ENCODE data around the gene HOXB8. TPM values are rescaled to one million over a fixed set of nuclear protein-coding genes. Genes with fewer than 3 reads are reported as not detected.

Gene HOXB8
- total and polyA plus RNA-seq, 10 donors: 0.07 to 0.14 TPM; not detected in 8

DNA sequence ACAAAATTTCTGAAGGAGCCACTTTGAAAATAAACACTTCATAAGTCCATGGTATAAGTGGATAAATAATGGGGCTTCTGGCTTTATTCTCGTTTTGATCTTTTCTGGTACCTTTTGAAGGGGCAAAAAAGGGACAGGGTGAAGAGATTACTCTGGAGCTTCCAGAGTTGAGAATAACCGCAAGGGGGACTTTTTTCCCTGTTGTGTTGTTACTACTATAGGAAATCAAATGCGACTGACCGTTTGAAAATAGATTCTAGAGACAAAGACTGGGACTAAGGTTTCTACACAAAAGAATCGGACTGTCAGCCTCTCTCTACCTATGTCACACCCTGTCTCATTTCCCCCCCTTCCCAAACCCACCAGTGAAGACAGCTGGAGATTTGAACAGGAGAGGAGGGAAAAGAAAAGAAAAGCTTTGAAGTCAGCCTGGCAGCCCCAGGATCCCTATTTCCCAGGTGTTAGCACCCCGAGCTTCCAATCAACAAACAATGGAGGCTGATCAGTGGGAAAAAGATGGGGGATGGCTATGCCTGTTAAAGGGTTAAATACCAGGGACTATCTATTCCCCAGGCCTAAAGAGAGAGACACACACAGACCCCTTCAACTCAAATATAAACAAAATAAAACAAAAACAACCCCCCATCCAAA, 45.3 kb downstream of the HOXB8 start:
- WGBS, 5 donors: 71 to 83% (median 75%) methylated on average over 6 of the region's 6 CpGs
- Histone ChIP-seq H3K4me3 (peak overlapping the region in 1 of 8 donors; percentile 11), H3K4me1 (peaks cover 0 to 51% (median 10%) of the 10 kb centered on the region in 6 donors), H3K9me3 (no peaks in the 10 kb centered on the region), H3K36me3 (no peaks in the 10 kb centered on the region), H3K27me3 (replicated peaks in 1 of 7) (peaks cover 0 to 63% (median 14%) of the 10 kb centered on the region in 7 donors), H3K27ac (peak overlapping the region in 6 of 8 donors; percentile 62 to 89 (median 81))
- no peak for DNase-seq
- TF ChIP-seq POLR2A (IDR thresholded peaks at IDR 0.05) (no peak), POLR2AphosphoS5 (IDR thresholded peaks at IDR 0.05) (no peak)
- TF ChIP-seq, protein P1, sequence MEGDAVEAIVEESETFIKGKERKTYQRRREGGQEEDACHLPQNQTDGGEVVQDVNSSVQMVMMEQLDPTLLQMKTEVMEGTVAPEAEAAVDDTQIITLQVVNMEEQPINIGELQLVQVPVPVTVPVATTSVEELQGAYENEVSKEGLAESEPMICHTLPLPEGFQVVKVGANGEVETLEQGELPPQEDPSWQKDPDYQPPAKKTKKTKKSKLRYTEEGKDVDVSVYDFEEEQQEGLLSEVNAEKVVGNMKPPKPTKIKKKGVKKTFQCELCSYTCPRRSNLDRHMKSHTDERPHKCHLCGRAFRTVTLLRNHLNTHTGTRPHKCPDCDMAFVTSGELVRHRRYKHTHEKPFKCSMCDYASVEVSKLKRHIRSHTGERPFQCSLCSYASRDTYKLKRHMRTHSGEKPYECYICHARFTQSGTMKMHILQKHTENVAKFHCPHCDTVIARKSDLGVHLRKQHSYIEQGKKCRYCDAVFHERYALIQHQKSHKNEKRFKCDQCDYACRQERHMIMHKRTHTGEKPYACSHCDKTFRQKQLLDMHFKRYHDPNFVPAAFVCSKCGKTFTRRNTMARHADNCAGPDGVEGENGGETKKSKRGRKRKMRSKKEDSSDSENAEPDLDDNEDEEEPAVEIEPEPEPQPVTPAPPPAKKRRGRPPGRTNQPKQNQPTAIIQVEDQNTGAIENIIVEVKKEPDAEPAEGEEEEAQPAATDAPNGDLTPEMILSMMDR (IDR thresholded peaks at IDR 0.05 in 8 of 11, conservative IDR thresholded peaks at IDR 0.05 in 3 of 11): no peak
- intact Hi-C loops (cut with DNase I; ENCODE audit: low total_unique reads): no loop called here

DNA sequence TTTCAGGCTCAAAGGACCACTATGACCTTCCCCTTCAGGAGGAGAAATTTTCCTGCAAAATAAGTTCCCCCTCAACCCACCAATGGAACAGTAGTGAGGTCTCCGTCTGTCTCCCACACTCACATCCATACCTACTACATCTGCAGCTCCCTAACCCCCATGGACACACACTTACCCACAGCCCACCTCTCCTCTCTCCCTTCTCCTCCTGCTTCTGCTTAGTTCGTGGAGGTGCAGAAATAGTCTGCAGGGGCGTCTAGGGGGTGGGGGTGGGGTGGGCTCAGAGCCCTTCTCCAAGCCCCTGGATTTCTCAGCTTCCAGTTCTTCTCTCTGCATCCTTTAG, 45.9 kb downstream of the HOXB8 start:
- 42 to 58% (median 54%) methylated on average over 3 of the region's 3 CpGs for WGBS, 5 donors
- H3K27me3 ChIP-seq (replicated peaks in 1 of 7): peaks cover 0 to 69% (median 14%) of the 10 kb centered on the region in 7 donors
- intact Hi-C loops (cut with DNase I; ENCODE audit: low total_unique reads): no loop called here
- no peak for DNase-seq
- H3K4me1 ChIP-seq: peaks cover 0 to 56% (median 10%) of the 10 kb centered on the region in 6 donors
- TF ChIP-seq POLR2AphosphoS5 (IDR thresholded peaks at IDR 0.05) (no peak), POLR2A (IDR thresholded peaks at IDR 0.05) (no peak)
- TF ChIP-seq, protein P1 (IDR thresholded peaks at IDR 0.05 in 8 of 11, conservative IDR thresholded peaks at IDR 0.05 in 3 of 11): no peak
- no peaks in the 10 kb centered on the region for H3K36me3 ChIP-seq
- peak overlapping the region in 2 of 8 donors; percentile 20 to 41 for H3K4me3 ChIP-seq
- H3K27ac ChIP-seq: peak overlapping the region in 5 of 8 donors; percentile 62 to 89 (median 83)
- H3K9me3 ChIP-seq: no peaks in the 10 kb centered on the region

DNA sequence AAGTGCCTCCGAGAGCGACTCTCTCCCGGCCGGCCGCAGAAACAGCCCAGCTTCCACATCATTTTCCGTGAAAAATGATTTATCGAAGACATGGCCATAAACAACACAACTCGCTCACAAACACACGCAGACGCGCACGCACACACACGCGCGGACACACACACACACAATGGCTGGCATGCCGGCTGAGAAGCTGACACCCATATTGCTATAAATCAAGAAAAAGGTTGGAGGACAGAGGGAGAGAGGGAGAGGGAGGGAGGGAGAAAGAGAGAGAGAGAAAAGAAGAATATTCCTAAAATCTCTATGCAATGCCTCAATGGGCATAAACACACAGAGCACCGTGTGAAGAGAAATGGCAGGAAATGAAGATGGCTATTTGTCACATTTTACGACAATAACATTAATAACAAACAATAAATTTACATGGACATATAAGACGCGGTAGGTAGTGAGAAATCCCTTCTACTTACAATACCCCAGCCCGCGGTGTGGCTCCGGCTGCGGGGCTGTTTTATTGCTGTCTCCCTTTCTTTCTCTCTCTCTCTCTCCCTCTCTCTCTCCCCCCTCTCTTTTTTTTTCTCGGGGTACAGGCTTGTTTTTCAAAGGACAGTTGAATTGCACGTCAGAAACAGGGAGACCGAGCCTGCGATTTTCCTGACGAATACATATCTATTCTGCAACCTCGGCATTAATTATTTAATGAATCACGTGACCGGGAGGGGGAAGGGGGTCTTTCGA, 46.4 kb downstream of the HOXB8 start:
- Histone ChIP-seq H3K36me3 (no peaks in the 10 kb centered on the region), H3K27me3 (replicated peaks in 1 of 7) (peaks cover 0 to 74% (median 16%) of the 10 kb centered on the region in 7 donors), H3K4me3 (peak overlapping the region in 2 of 8 donors; percentile 20 to 41), H3K4me1 (peaks cover 0 to 60% (median 10%) of the 10 kb centered on the region in 6 donors), H3K27ac (peak overlapping the region in 6 of 8 donors; percentile 27 to 89 (median 76)), H3K9me3 (no peaks in the 10 kb centered on the region)
- TF ChIP-seq, protein P1 (IDR thresholded peaks at IDR 0.05 in 8 of 11, conservative IDR thresholded peaks at IDR 0.05 in 3 of 11): no peak
- TF ChIP-seq POLR2A (IDR thresholded peaks at IDR 0.05): no peak
- WGBS, 5 donors: 25 to 33% (median 26%) methylated on average over 33 of the region's 33 CpGs
- intact Hi-C loops (cut with DNase I; ENCODE audit: low total_unique reads): no loop called here
- DNase-seq: no peak
